GM11168 (cell line): Measurements from ENCODE around the gene HAL.

ENCODE experiments used
- in situ Hi-C: fragments of 300-500 bp; cut with MboI; formaldehyde crosslinking; loops from one replicate; pipeline ENCODE4 v1.12.0; 2022; ENCODE audit warnings: low sequenced_read_pairs; ENCODE audit not compliant: unreplicated experiment

Gene HAL

GRCh38 chr12:95996034-95996658 lies at the start of gene HAL:
TSS of gene HAL (minus strand) at chr12:95996344. CDS start at chr12:95995910, 434 bp downstream.
- in situ Hi-C loops: no loop called here

- in situ Hi-C loops: loop anchor here (10.0 kb wide), 1 partner anchor 359 kb away; the partner anchor contains the start of gene CDK17
These were observed 49.4 kb upstream of the HAL start for GRCh38 chr12:96045566-96045965.

- in situ Hi-C loops: loop anchor here (10.0 kb wide), 1 partner anchor 360 kb away; the partner anchor contains the start of gene CDK17
These were observed 48.8 kb upstream of the HAL start for GRCh38 chr12:96044943-96045290.

- in situ Hi-C loops: loop anchor here (10.0 kb wide), 1 partner anchor 361 kb away; the partner anchor contains the start of gene CDK17
These were observed 48.1 kb upstream of the HAL start for GRCh38 chr12:96044017-96044942.

- in situ Hi-C loops: loop anchor here (10.0 kb wide), 1 partner anchor 364 kb away; the partner anchor contains the start of gene CDK17
These were observed 45.0 kb upstream of the HAL start for GRCh38 chr12:96041181-96041580.

GRCh38 chr12:96040305-96041133 lies 44.4 kb upstream of the HAL start:
- in situ Hi-C loops: loop anchor here (10.0 kb wide), 1 partner anchor 364 kb away; the partner anchor contains the start of gene CDK17

- in situ Hi-C loops: no loop called here
These were observed 43.4 kb upstream of the HAL start for GRCh38 chr12:96039516-96039915.

GRCh38 chr12:96036765-96037455 lies 40.8 kb upstream of the HAL start:
- in situ Hi-C loops: no loop called here

GRCh38 chr12:96035283-96036236 lies 39.4 kb upstream of the HAL start, which contains the start of gene LTA4H:
TSS of gene LTA4H (minus strand) at chr12:96035587. CDS start at chr12:96035519, 68 bp downstream.
- in situ Hi-C loops: no loop called here

GRCh38 chr12:96034621-96035282 lies 38.6 kb upstream of the HAL start:
- in situ Hi-C loops: no loop called here

- in situ Hi-C loops: no loop called here
These were observed 37.6 kb upstream of the HAL start for GRCh38 chr12:96033549-96034389.

- in situ Hi-C loops: no loop called here
These were observed 33.7 kb upstream of the HAL start for GRCh38 chr12:96029826-96030225.

GRCh38 chr12:96028538-96028937 lies 32.4 kb upstream of the HAL start:
- in situ Hi-C loops: no loop called here

- in situ Hi-C loops: no loop called here
These were observed 30.2 kb upstream of the HAL start for GRCh38 chr12:96026331-96026730.

GRCh38 chr12:96025518-96025917 lies 29.4 kb upstream of the HAL start:
- in situ Hi-C loops: no loop called here

GRCh38 chr12:96020314-96021003 lies 24.3 kb upstream of the HAL start:
- in situ Hi-C loops: no loop called here
